GM20000 (cell line): ENCODE measurements around the gene LRIG1.

Experiments used
- DNase-seq: peaks from one replicate; pipeline ENCODE4 v3.0.0; 2012; ENCODE audit warnings: low spot score
- TF ChIP-seq, protein P1 (sequence below): IDR thresholded peaks from 2 replicates; pipeline ENCODE4 v1.5.1; 2012; ENCODE audit warnings: mild to moderate bottlenecking, control low read depth; ENCODE audit errors: extremely low read depth, missing control alignments

Gene LRIG1

DNA sequence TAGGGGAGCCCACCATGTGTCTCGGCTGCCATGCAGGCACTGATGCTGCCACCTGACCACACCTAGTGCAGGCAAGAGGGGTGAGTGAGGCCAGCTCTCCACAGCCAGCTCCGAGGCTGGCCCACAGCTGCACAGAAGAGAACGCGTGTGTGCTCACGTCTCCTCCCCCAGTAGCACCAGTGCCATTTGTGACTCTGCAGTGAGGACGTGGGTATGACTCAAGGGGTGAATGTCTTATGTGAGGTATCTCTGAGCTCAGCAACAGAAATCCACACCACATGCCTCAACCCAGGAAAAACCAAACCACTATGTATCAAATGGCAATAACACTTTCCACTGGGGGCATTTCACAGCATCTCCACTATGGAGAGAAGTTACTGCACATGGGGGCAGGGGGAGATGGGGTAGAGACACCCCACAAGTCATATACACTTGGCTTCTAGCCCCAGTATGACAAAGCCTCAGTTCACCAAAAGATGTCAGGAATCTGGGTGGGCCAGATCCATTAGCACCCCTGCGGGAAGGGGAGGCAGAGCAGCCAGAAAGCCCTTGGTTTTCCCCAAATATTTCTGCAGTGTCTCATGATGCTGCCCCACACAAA is 87.6 kb downstream of the LRIG1 start:
- no peak for DNase-seq
- TF ChIP-seq, protein P1, sequence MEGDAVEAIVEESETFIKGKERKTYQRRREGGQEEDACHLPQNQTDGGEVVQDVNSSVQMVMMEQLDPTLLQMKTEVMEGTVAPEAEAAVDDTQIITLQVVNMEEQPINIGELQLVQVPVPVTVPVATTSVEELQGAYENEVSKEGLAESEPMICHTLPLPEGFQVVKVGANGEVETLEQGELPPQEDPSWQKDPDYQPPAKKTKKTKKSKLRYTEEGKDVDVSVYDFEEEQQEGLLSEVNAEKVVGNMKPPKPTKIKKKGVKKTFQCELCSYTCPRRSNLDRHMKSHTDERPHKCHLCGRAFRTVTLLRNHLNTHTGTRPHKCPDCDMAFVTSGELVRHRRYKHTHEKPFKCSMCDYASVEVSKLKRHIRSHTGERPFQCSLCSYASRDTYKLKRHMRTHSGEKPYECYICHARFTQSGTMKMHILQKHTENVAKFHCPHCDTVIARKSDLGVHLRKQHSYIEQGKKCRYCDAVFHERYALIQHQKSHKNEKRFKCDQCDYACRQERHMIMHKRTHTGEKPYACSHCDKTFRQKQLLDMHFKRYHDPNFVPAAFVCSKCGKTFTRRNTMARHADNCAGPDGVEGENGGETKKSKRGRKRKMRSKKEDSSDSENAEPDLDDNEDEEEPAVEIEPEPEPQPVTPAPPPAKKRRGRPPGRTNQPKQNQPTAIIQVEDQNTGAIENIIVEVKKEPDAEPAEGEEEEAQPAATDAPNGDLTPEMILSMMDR = no peak

DNA sequence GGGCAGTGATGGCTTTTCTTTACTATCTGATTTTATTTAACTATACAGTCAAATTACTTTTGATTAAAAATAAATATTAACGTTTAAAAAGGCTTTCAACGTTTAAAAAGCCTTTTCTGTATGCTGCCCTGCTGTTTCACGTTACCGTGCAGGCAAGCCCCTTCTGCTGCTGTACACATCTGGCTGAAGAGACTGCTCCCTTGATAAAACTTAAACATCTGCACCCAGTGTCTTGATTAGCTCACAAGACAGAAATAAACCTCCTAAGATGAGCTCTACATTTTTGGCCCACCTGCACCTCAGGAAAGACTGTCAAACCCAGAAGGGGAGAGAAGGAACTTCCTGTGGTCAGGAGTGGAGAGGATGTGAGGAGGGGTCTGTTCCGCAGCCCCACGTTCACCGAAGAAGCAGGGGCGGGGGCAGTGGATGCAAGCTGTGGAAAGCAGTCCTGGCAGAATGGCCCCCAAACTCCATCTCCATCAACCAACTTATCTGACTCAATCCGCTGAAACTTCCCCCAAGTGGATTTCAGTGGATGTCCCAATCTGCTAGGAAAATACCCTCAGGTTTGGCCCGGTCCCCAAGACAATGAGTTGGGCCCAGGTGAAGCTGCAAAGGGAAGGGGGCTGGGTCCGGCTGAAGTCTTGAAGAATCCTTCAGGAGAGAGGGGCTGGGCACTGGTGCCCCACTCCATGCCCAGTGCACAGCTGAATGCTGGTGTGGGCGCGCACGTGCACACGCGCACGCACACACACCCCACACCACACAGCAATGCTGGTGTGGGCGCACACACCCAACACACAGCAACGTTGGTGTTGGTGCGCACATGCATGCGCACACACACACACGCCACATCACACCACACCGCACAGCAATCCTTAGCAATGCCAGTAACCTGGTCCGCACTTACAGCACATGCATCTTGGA is 88.6 kb downstream of the LRIG1 start:
- DNase-seq = no peak
- TF ChIP-seq, protein P1 = no peak

GRCh38 chr3:66411474-66411873 is 89.3 kb downstream of the LRIG1 start:
- no peak for DNase-seq
- TF ChIP-seq, protein P1 = no peak

DNA sequence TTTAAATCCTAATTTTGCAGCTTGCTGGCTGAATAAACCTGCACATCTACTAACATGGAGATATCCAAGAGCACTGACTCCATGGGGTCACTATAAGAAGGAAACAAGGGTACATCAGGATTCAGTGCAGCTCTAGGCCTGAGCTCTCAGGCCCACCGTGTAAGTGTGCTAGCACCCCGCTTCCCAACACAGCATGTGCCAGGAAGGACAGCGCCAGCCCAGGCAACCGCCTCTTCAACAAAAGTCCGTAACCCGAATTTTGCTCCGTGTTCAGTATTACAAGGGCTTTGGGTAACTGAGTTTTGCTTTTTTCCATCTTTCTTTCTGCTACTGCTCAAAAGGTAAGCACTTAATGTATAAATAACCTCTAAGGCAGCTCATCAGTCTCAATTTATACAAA is 89.8 kb downstream of the LRIG1 start:
- TF ChIP-seq, protein P1 = no peak

GRCh38 chr3:66409771-66410754 is 90.8 kb downstream of the LRIG1 start:
- TF ChIP-seq, protein P1 = no peak
- no peak for DNase-seq

More for the DNA sequence above, 89.8 kb downstream of the LRIG1 start:
- DNase-seq = no peak

DNA sequence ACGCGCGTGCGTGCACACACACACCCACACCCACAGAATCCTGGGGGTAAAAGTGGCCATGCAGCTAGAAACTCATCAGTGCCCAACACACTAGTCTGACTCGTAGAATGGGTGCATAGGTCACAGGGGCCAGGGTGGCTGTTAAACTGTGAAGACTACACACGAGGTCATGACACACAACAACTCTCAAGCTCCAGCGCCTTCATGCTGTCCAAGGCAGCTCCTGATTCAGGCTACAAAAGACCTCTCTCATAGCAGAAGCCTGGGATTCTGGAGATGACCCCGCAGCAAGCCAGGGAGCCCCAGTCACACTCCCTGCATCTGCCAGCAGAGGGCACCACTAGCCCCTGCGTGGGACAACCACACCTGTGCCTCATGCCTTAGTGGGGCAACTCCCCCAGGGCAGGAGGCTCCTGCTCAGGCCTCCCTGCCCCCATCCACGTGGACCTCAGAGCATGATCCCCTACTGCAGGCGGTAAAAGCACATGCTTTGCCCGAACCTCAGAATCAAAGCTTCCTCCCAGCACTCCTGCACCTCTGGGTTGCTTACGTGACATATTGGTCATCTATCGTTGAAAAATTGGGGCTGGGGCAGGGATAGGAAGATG is 93.1 kb downstream of the LRIG1 start:
- TF ChIP-seq, protein P1 = peak; percentile 67
- DNase-seq = peak; percentile 90
